Liver (tissue), 9 donors: ENCODE measurements around the gene SPDYE4. TPM values are rescaled to one million over a fixed set of nuclear protein-coding genes. Genes with fewer than 3 reads are reported as not detected.

Experiments
- DNase-seq: peaks from one replicate; pipeline ENCODE4 v3.0.0-alpha.2; 2017; ENCODE audit warnings: low spot score
- H3K27ac ChIP-seq, 2 donors: one replicate each; pipeline ENCODE4 v1.7.0; 2013; ENCODE audit warnings: inconsistent platforms in 2 of 2, low read length in 2 of 2, control low read depth in 1 of 2, low read depth in 1 of 2, mild to moderate bottlenecking in 1 of 2
- H3K27me3 ChIP-seq, 4 donors: one replicate each; pipeline versions ENCODE4 v1.6.1 to v1.7.0; 2013; ENCODE audit warnings: low read length in 3 of 4, inconsistent platforms in 1 of 4, mild to moderate bottlenecking in 1 of 4, moderate library complexity in 1 of 4; ENCODE audit not compliant: control insufficient read depth in 4 of 4, insufficient read depth in 4 of 4
- H3K36me3 ChIP-seq, 4 donors: one replicate each; pipeline versions ENCODE4 v1.6.1 to v1.7.0; 2013; ENCODE audit warnings: low read length in 3 of 4, mild to moderate bottlenecking in 3 of 4, low read depth in 1 of 4, moderate library complexity in 1 of 4; ENCODE audit not compliant: control insufficient read depth in 4 of 4, insufficient read depth in 3 of 4
- H3K4me1 ChIP-seq, 4 donors: one replicate each; pipeline versions ENCODE4 v1.6.1 to v1.7.0; 2013; ENCODE audit warnings: low read length in 3 of 4, mild to moderate bottlenecking in 3 of 4, moderate library complexity in 1 of 4; ENCODE audit not compliant: control insufficient read depth in 4 of 4, insufficient read depth in 4 of 4
- H3K4me3 ChIP-seq, 3 donors: one replicate each; pipeline versions ENCODE4 v1.6.1 to v1.7.0; 2013; ENCODE audit warnings: low read length in 3 of 3, control low read depth in 1 of 3, low read depth in 1 of 3, mild to moderate bottlenecking in 1 of 3
- H3K9ac ChIP-seq, 2 donors: one replicate each; pipeline ENCODE4 v1.7.0; 2013; ENCODE audit warnings: low read length in 2 of 2, mild to moderate bottlenecking in 2 of 2, moderate library complexity in 2 of 2, control low read depth in 1 of 2, low read depth in 1 of 2
- H3K9me3 ChIP-seq, 4 donors: one replicate each; pipeline versions ENCODE4 v1.6.1 to v1.7.0; 2013; ENCODE audit warnings: low read length in 3 of 4; ENCODE audit not compliant: control insufficient read depth in 4 of 4
- EGR1 ChIP-seq, 2 donors: IDR thresholded peaks; 2 replicates each; pipeline ENCODE4 v1.6.1; 2016 to 2018; ENCODE audit warnings: antibody characterized with exemption in 2 of 2, low read depth in 2 of 2
- FOXA1 ChIP-seq: IDR thresholded peaks from 2 replicates; pipeline ENCODE4 v1.6.1; 2016; ENCODE audit warnings: antibody characterized with exemption
- HNF4G ChIP-seq: IDR thresholded peaks from 2 replicates; pipeline ENCODE4 v1.6.1; 2016; ENCODE audit warnings: antibody characterized with exemption
- NR2F2 ChIP-seq: IDR thresholded peaks from 2 replicates; pipeline ENCODE4 v1.6.1; 2016; ENCODE audit warnings: antibody characterized with exemption
- RAD21 ChIP-seq, 2 donors: IDR thresholded peaks; 2 replicates each; pipeline ENCODE4 v1.6.1; 2016; ENCODE audit warnings: antibody characterized with exemption in 2 of 2, mild to moderate bottlenecking in 2 of 2
- SP1 ChIP-seq: IDR thresholded peaks from 2 replicates; pipeline ENCODE4 v1.6.1; 2018; ENCODE audit warnings: antibody characterized with exemption, mild to moderate bottlenecking
- TAF1 ChIP-seq: conservative IDR thresholded peaks from 2 replicates; pipeline ENCODE4 v1.6.1; 2016; ENCODE audit warnings: antibody characterized with exemption, mild to moderate bottlenecking
- WGBS: extraction: QIAGEN DNeasy Blood & Tissue Kit; methylation state at CpG from one replicate; pipeline ENCODE4 v1.1.7; 2013; 5-methylcytosine and 5-hydroxymethylcytosine counted together
- polyA plus RNA-seq, 2 donors: library from polyadenylated mRNA; stranded (reverse) in 1 of 2; unstranded in 1 of 2; fragments of 200-250 nt in 1 of 2; fragments of >200 nt in 1 of 2; fragmentation: Nextera tagmentation in 1 of 2; extraction: Ambion mirVana in 1 of 2; gene quantifications; one replicate each; pipeline versions ENCODE4 v1.2.1 to v1.2.3, GENCODE V29; 2013 to 2015
- total RNA-seq, 2 donors: library from RNA; depleted of rRNA; stranded (reverse); fragments of >200 nt; gene quantifications; one replicate each; pipeline ENCODE4 v1.2.3, GENCODE V29; 2014
- TF ChIP-seq, protein P1 (sequence below): fragments of 150-350 bp; IDR thresholded peaks from 2 replicates; pipeline ENCODE4 v1.5.1; 2017; ENCODE audit warnings: improper control_type of control experiment, low read depth, low read length; ENCODE audit not compliant: missing input control
- TF ChIP-seq, protein P2 (sequence below): IDR thresholded peaks from 2 replicates; pipeline ENCODE4 v1.6.1; 2016; ENCODE audit warnings: antibody characterized with exemption
- TF ChIP-seq, protein P3 (sequence below): IDR thresholded peaks from 2 replicates; pipeline ENCODE4 v1.6.1; 2016; ENCODE audit warnings: antibody characterized with exemption, mild to moderate bottlenecking
- donor health status: healthy.
- donor health status: healthy.
- donor health status: healthy.
- donor health status: healthy.
- donor health status: healthy.

The SPDYE4 gene
- total and polyA plus RNA-seq, 4 donors, result not detected

DNA sequence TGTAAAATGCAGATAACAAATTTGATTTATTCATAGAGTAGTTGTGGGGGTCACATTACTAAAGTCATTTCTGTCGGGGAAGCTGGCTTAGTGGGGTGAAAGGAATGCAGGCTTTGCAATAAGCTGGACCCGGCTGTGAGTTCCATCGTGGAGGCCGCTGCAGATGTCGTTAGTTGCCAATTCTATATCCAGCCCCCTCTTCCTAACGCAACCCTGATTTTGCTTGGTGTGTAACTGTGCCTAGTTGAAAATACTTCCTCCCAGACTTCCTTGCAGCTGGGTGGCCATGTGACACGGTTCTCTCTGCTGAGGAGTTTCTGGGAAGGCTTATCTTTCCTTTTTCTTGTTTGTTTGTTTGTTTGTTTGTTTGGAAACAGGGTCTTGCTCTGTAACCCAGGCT, 36.3 kb upstream of the SPDYE4 start (continued):
- TF ChIP-seq, protein P1, sequence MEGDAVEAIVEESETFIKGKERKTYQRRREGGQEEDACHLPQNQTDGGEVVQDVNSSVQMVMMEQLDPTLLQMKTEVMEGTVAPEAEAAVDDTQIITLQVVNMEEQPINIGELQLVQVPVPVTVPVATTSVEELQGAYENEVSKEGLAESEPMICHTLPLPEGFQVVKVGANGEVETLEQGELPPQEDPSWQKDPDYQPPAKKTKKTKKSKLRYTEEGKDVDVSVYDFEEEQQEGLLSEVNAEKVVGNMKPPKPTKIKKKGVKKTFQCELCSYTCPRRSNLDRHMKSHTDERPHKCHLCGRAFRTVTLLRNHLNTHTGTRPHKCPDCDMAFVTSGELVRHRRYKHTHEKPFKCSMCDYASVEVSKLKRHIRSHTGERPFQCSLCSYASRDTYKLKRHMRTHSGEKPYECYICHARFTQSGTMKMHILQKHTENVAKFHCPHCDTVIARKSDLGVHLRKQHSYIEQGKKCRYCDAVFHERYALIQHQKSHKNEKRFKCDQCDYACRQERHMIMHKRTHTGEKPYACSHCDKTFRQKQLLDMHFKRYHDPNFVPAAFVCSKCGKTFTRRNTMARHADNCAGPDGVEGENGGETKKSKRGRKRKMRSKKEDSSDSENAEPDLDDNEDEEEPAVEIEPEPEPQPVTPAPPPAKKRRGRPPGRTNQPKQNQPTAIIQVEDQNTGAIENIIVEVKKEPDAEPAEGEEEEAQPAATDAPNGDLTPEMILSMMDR, result no peak
- TF ChIP-seq, protein P2, sequence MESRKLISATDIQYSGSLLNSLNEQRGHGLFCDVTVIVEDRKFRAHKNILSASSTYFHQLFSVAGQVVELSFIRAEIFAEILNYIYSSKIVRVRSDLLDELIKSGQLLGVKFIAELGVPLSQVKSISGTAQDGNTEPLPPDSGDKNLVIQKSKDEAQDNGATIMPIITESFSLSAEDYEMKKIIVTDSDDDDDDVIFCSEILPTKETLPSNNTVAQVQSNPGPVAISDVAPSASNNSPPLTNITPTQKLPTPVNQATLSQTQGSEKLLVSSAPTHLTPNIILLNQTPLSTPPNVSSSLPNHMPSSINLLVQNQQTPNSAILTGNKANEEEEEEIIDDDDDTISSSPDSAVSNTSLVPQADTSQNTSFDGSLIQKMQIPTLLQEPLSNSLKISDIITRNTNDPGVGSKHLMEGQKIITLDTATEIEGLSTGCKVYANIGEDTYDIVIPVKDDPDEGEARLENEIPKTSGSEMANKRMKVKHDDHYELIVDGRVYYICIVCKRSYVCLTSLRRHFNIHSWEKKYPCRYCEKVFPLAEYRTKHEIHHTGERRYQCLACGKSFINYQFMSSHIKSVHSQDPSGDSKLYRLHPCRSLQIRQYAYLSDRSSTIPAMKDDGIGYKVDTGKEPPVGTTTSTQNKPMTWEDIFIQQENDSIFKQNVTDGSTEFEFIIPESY, result no peak

GRCh38 chr17:8793649-8794048, 35.3 kb upstream of the SPDYE4 start:
- DNase-seq, result no peak
- no peaks in the 10 kb centered on the region for H3K9me3 ChIP-seq
- no peak overlapping the region for H3K9ac ChIP-seq
- H3K4me3 ChIP-seq, result no peak overlapping the region
- no peak for TF ChIP-seq HNF4G
- no peak for TF ChIP-seq EGR1 (IDR thresholded peaks at IDR 0.05; ENCODE audit: low read depth in 2 of 2)
- TF ChIP-seq SP1, result no peak
- TF ChIP-seq NR2F2, result no peak
- TF ChIP-seq RAD21 (IDR thresholded peaks at IDR 0.05), result no peak
- TF ChIP-seq, protein P3, sequence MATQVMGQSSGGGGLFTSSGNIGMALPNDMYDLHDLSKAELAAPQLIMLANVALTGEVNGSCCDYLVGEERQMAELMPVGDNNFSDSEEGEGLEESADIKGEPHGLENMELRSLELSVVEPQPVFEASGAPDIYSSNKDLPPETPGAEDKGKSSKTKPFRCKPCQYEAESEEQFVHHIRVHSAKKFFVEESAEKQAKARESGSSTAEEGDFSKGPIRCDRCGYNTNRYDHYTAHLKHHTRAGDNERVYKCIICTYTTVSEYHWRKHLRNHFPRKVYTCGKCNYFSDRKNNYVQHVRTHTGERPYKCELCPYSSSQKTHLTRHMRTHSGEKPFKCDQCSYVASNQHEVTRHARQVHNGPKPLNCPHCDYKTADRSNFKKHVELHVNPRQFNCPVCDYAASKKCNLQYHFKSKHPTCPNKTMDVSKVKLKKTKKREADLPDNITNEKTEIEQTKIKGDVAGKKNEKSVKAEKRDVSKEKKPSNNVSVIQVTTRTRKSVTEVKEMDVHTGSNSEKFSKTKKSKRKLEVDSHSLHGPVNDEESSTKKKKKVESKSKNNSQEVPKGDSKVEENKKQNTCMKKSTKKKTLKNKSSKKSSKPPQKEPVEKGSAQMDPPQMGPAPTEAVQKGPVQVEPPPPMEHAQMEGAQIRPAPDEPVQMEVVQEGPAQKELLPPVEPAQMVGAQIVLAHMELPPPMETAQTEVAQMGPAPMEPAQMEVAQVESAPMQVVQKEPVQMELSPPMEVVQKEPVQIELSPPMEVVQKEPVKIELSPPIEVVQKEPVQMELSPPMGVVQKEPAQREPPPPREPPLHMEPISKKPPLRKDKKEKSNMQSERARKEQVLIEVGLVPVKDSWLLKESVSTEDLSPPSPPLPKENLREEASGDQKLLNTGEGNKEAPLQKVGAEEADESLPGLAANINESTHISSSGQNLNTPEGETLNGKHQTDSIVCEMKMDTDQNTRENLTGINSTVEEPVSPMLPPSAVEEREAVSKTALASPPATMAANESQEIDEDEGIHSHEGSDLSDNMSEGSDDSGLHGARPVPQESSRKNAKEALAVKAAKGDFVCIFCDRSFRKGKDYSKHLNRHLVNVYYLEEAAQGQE, result no peak
- no peak for TF ChIP-seq FOXA1
- H3K36me3 ChIP-seq, result no peaks in the 10 kb centered on the region
- WGBS, result 69% methylated on average over 2 of the region's 2 CpGs
- no peaks in the 10 kb centered on the region for H3K27me3 ChIP-seq
- peaks cover 0 to under 1% (median 0%) of the 10 kb centered on the region in 4 donors for H3K4me1 ChIP-seq
- no peak overlapping the region for H3K27ac ChIP-seq

DNA sequence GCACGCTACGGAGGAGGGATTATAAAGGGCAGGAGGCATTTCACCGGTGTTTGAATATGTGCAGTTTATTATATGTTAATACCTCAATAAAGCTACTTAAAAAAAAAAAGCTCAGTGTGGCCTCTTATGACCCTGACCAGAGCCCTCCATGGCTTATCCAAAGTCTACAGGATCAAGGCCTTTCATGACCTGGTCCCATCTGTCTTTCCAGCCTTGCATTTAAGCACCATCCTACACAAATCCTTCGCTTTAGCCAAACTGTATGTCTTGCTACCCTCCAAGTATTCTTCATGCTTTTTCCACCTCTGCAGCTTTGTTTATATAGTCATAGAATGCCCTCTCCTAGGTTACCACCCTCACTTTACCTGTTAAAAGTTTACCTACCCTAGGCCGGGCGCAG, 34.3 kb upstream of the SPDYE4 start:
- H3K4me3 ChIP-seq, result no peak overlapping the region
- H3K9me3 ChIP-seq, result no peaks in the 10 kb centered on the region
- 85% methylated on average over 6 of the region's 6 CpGs for WGBS
- DNase-seq, result no peak
- H3K4me1 ChIP-seq, result no peaks in the 10 kb centered on the region
- no peak for TF ChIP-seq TAF1
- no peak for TF ChIP-seq RAD21 (IDR thresholded peaks at IDR 0.05)
- H3K27ac ChIP-seq, result no peak overlapping the region
- no peak overlapping the region for H3K9ac ChIP-seq
- no peaks in the 10 kb centered on the region for H3K27me3 ChIP-seq
- H3K36me3 ChIP-seq, result no peaks in the 10 kb centered on the region
